Tibial nerve (tissue), 4 donors: ENCODE data around the gene SPON1.

ENCODE experiments used
- CTCF ChIP-seq, 5 experiments: fragments of 200-600 bp in 3 of 5; fragments of 450-650 bp in 2 of 5; sonication (generic) in 3 of 5; IDR thresholded peaks; one replicate each; pipeline ENCODE4 v1.5.1; 2016 to 2019; ENCODE audit warnings: antibody characterized with exemption in 5 of 5, mild to moderate bottlenecking in 3 of 5, moderate library complexity in 2 of 5
- EP300 ChIP-seq, 2 donors: sonication (generic); formaldehyde crosslinking; IDR thresholded peaks; one replicate each; pipeline ENCODE4 v1.6.1; 2017; ENCODE audit warnings: antibody characterized with exemption in 2 of 2, mild to moderate bottlenecking in 1 of 2

- TF ChIP-seq CTCF (IDR thresholded peaks at IDR 0.05) (no peak), EP300 (IDR thresholded peaks at IDR 0.05) (no peak)
Measured at GRCh38 chr11:14001597-14001996, 39.1 kb downstream of the SPON1 start.
